HCT116 (cell line): ENCODE results near the gene PTPN2. TPM values are rescaled to one million over a fixed set of nuclear protein-coding genes. Genes with fewer than 3 reads are reported as not detected.

Experiments
- ATAC-seq: fragments of 200-7000 bp; cut with Tn5 transposase; 2 replicates; pipeline ENCODE4 v1.9.1; 2020; ENCODE audit warnings: mild to moderate bottlenecking, moderate library complexity
- BruUV-seq: library from RNA; stranded (reverse); fragments of 400-500 nt; replicated peaks from 2 replicates; lab custom pipeline; 2021; lab: Mats Ljungman, UMichigan
- CTCF ChIA-PET: fragments of 300-600 bp; sonication (Branson Sonifier 250); formaldehyde crosslinking; loops from one replicate; lab custom pipeline; 2021; ENCODE audit warnings: antibody characterized with exemption; lab: Charles Lee
- POLR2A ChIA-PET: fragments of 300-600, 350-600 bp; sonication (Branson Sonifier 250); formaldehyde crosslinking; loops from one replicate; lab custom pipeline; 2021; ENCODE audit warnings: antibody characterized with exemption; lab: Charles Lee
- RAD21 ChIA-PET, 2 experiments: fragments of 300-600 bp; sonication (Branson Sonifier 250); formaldehyde crosslinking; loops; one replicate each; lab custom pipeline; 2023; ENCODE audit warnings: low total read pairs in 2 of 2; ENCODE audit not compliant: uncharacterized antibody in 2 of 2, unreplicated experiment in 2 of 2, low non-redundant PET in 1 of 2; lab: Charles Lee
- DNase-seq: peaks from one replicate; pipeline ENCODE4 v3.0.0-alpha.2; 2010; ENCODE audit warnings: low read depth, low spot score
- H2AFZ ChIP-seq: fragments of 200-600 bp; shearing (Covaris generic), sonication (generic); 2 replicates; pipeline ENCODE4 v1.6.1; 2017; ENCODE audit warnings: low read depth, mixed run types, mixed read lengths, antibody characterized with exemption, low read length; ENCODE audit not compliant: poor library complexity, severe bottlenecking
- H3K27ac ChIP-seq: 2 replicates; pipeline ENCODE4 v1.5.1; 2012; ENCODE audit warnings: low read depth, low read length
- H3K27me3 ChIP-seq: fragments of 200-600 bp; sonication (generic); 2 replicates; pipeline ENCODE4 v1.6.1; 2016; ENCODE audit warnings: mixed run types, low read length, mixed read lengths; ENCODE audit not compliant: insufficient read depth
- H3K36me3 ChIP-seq, 2 experiments: fragments of 200-500 bp in 1 of 2; fragments of 200-600 bp in 1 of 2; sonication (Bioruptor generic) in 1 of 2; sonication (generic) in 1 of 2; 2 replicates each; pipeline versions ENCODE4 v1.5.1 to v1.6.1; 2014 to 2016; ENCODE audit warnings: low read length in 2 of 2, inconsistent platforms in 1 of 2, mixed read lengths in 1 of 2, mixed run types in 1 of 2; ENCODE audit not compliant: insufficient read depth in 2 of 2, control insufficient read depth in 1 of 2
- H3K4me1 ChIP-seq, 2 experiments: fragments of 200-600 bp in 1 of 2; sonication (generic) in 1 of 2; 2 replicates each; pipeline versions ENCODE4 v1.5.1 to v1.6.1; 2012 to 2017; ENCODE audit warnings: low read length in 2 of 2, inconsistent platforms in 1 of 2, mild to moderate bottlenecking in 1 of 2, mixed read lengths in 1 of 2, mixed run types in 1 of 2, moderate library complexity in 1 of 2; ENCODE audit not compliant: insufficient read depth in 2 of 2, control insufficient read depth in 1 of 2
- H3K4me2 ChIP-seq: fragments of 200-600 bp; sonication (generic); 2 replicates; pipeline ENCODE4 v1.6.1; 2017; ENCODE audit warnings: mixed run types, low read length, mixed read lengths
- H3K4me3 ChIP-seq, 2 experiments: fragments of 200-600 bp in 1 of 2; sonication (generic) in 1 of 2; replicated peaks in 1 of 2; 2 replicates each; pipeline ENCODE4 v1.5.1; 2011 to 2016; ENCODE audit warnings: low read length in 2 of 2, control low read depth in 1 of 2, low read depth in 1 of 2, mild to moderate bottlenecking in 1 of 2, mixed read lengths in 1 of 2, mixed run types in 1 of 2
- H3K79me2 ChIP-seq: fragments of 200-600 bp; sonication (generic); 2 replicates; pipeline ENCODE4 v1.6.1; 2017; ENCODE audit warnings: mild to moderate bottlenecking, mixed run types, low read length, moderate library complexity, mixed read lengths; ENCODE audit not compliant: insufficient read depth
- H3K9ac ChIP-seq: fragments of 200-600 bp; sonication (generic); 2 replicates; pipeline ENCODE4 v1.6.1; 2016; ENCODE audit warnings: low read length, mixed read lengths
- H3K9me2 ChIP-seq: fragments of 200-600 bp; sonication (generic), shearing (Covaris generic); 2 replicates; pipeline ENCODE4 v1.6.1; 2017; ENCODE audit warnings: mixed run types, mild to moderate bottlenecking, moderate library complexity; ENCODE audit not compliant: insufficient read depth
- H3K9me3 ChIP-seq, 2 experiments: fragments of 200-500 bp in 1 of 2; fragments of 200-600 bp in 1 of 2; sonication (Bioruptor generic) in 1 of 2; sonication (generic) in 1 of 2; 2 replicates each; pipeline ENCODE4 v1.6.1; 2014 to 2017; ENCODE audit warnings: low read length in 2 of 2, mixed read lengths in 2 of 2, inconsistent platforms in 1 of 2, low read depth in 1 of 2, mild to moderate bottlenecking in 1 of 2, mixed run types in 1 of 2, moderate library complexity in 1 of 2; ENCODE audit not compliant: control insufficient read depth in 1 of 2, insufficient read depth in 1 of 2
- H4K20me1 ChIP-seq: fragments of 200-600 bp; sonication (generic), shearing (Covaris generic); 2 replicates; pipeline ENCODE4 v1.6.1; 2017; ENCODE audit warnings: mixed run types, mild to moderate bottlenecking, moderate library complexity; ENCODE audit not compliant: insufficient read depth
- CBX3 ChIP-seq: IDR thresholded peaks from 2 replicates; pipeline ENCODE4 v1.6.1; 2012; ENCODE audit warnings: low read depth
- CEBPB ChIP-seq: IDR thresholded peaks from 2 replicates; pipeline ENCODE4 v1.6.1; 2012; ENCODE audit warnings: low read depth
- CTCF ChIP-seq, 3 experiments: fragments of 200-600 bp in 1 of 3; sonication (generic) in 1 of 3; IDR thresholded peaks in 2 of 3; conservative IDR thresholded peaks in 1 of 3; 2 replicates each; pipeline ENCODE4 v1.5.1; 2012 to 2017; ENCODE audit warnings: low read depth in 2 of 3, low read length in 2 of 3, antibody characterized with exemption in 1 of 3, borderline replicate concordance in 1 of 3, control low read depth in 1 of 3, mild to moderate bottlenecking in 1 of 3, mixed read lengths in 1 of 3, mixed run types in 1 of 3, moderate library complexity in 1 of 3; ENCODE audit not compliant: insufficient read depth in 1 of 3
- EGR1 ChIP-seq: IDR thresholded peaks from 2 replicates; pipeline ENCODE4 v1.6.1; 2012; ENCODE audit warnings: low read depth
- ELF1 ChIP-seq: IDR thresholded peaks from 2 replicates; pipeline ENCODE4 v1.6.1; 2012; ENCODE audit warnings: low read depth, borderline replicate concordance
- EZH2 ChIP-seq: fragments of 200-600 bp; sonication (generic); IDR thresholded peaks from 2 replicates; pipeline ENCODE4 v1.6.1; 2017; ENCODE audit warnings: antibody characterized with exemption, mixed run types
- EZH2phosphoT487 ChIP-seq: fragments of 200-600 bp; IDR thresholded peaks from 2 replicates; pipeline ENCODE4 v1.6.1; 2018; ENCODE audit warnings: antibody characterized with exemption, borderline replicate concordance
- FOSL1 ChIP-seq: IDR thresholded peaks from 2 replicates; pipeline ENCODE4 v1.6.1; 2012; ENCODE audit warnings: low read depth
- JUND ChIP-seq: IDR thresholded peaks from 2 replicates; pipeline ENCODE4 v1.6.1; 2012
- POLR2A ChIP-seq: IDR thresholded peaks from 2 replicates; pipeline ENCODE4 v1.7.0; 2011; ENCODE audit warnings: borderline replicate concordance; ENCODE audit not compliant: insufficient read depth, insufficient read length; ENCODE audit errors: extremely low read depth
- RAD21 ChIP-seq: IDR thresholded peaks from 2 replicates; pipeline ENCODE4 v1.6.1; 2012; ENCODE audit warnings: low read depth, mild to moderate bottlenecking
- SIN3A ChIP-seq: IDR thresholded peaks from 2 replicates; pipeline ENCODE4 v1.6.1; 2012; ENCODE audit warnings: low read depth
- SP1 ChIP-seq: IDR thresholded peaks from 2 replicates; pipeline ENCODE4 v1.6.1; 2012; ENCODE audit warnings: low read depth
- TCF7L2 ChIP-seq: IDR thresholded peaks from 2 replicates; pipeline ENCODE4 v1.7.0; 2011; ENCODE audit warnings: borderline replicate concordance, inconsistent platforms; ENCODE audit not compliant: insufficient read depth, insufficient read length; ENCODE audit errors: extremely low read depth
- YY1 ChIP-seq: IDR thresholded peaks from 2 replicates; pipeline ENCODE4 v1.6.1; 2011; ENCODE audit warnings: low read length, low read depth, moderate library complexity, mild to moderate bottlenecking; ENCODE audit not compliant: insufficient replicate concordance; ENCODE audit errors: extremely low read depth
- ZFX ChIP-seq: fragments of 450-650 bp; IDR thresholded peaks from 2 replicates; pipeline ENCODE4 v1.6.1; 2017
- ZNF274 ChIP-seq: fragments of 200-500 bp; sonication (Bioruptor generic); IDR thresholded peaks from 2 replicates; pipeline ENCODE4 v1.6.1; 2014; ENCODE audit warnings: mild to moderate bottlenecking, low read depth, low read length, inconsistent platforms
- intact Hi-C: fragments of 100-400 bp; cut with micrococcal nuclease; formaldehyde crosslinking; loops from 2 replicates; pipeline ENCODE4 v1.10.0; 2022
- total RNA-seq: library from RNA; stranded (reverse); gene quantifications from one replicate; pipeline ENCODE4 v1.2.1, GENCODE V29; 2021; ENCODE audit not compliant: unreplicated experiment
- TF ChIP-seq, protein P1 (sequence below): IDR thresholded peaks from 2 replicates; pipeline ENCODE4 v1.6.1; 2012
- TF ChIP-seq, protein P2 (sequence below): IDR thresholded peaks from 2 replicates; pipeline ENCODE4 v1.6.1; 2012

PTPN2 gene
- total RNA-seq, 1 experiment from 2014 or later = 50.3 TPM

- intact Hi-C loops = no loop called here
Measured at GRCh38 chr18:12827588-12827987, 56.4 kb downstream of the PTPN2 start.

GRCh38 chr18:12825230-12825629 is 58.8 kb downstream of the PTPN2 start:
- H3K4me1 ChIP-seq = no peaks in the 10 kb centered on the region
- POLR2A ChIA-PET = no interaction called here
- H3K27ac ChIP-seq = no peak overlapping the region
- no peak for DNase-seq
- H3K9ac ChIP-seq = no peak overlapping the region
- intact Hi-C loops = no loop called here
- no peak overlapping the region for H2AFZ ChIP-seq
- no peak for ATAC-seq
- CTCF ChIA-PET = no interaction called here
- no TSS peak for BruUV-seq
- no peak overlapping the region for H3K4me3 ChIP-seq
- 0 out of 2 replicates have a peak, but pooled peaks cover 3% of the 10 kb centered on the region for H3K79me2 ChIP-seq
- no peaks in the 10 kb centered on the region for H3K9me2 ChIP-seq
- no peaks in the 10 kb centered on the region for H3K27me3 ChIP-seq
- no peaks in the 10 kb centered on the region for H4K20me1 ChIP-seq
- no peak overlapping the region for H3K4me2 ChIP-seq
- RAD21 ChIA-PET = no interaction called here
- 0 out of 4 replicates have a peak, but pooled peaks cover 0 to 4% of the 10 kb centered on the region in 2 experiments for H3K9me3 ChIP-seq
- peaks cover 0 to 16% of the 10 kb centered on the region in 2 experiments; a peak in 2 of 4 replicates for H3K36me3 ChIP-seq
- TF ChIP-seq CEBPB (no peak), TCF7L2 (no peak), POLR2A (no peak), CTCF (IDR thresholded peaks at IDR 0.05 in 2 of 3, conservative IDR thresholded peaks at IDR 0.05 in 1 of 3; ENCODE audit: borderline replicate concordance in 1 of 3, insufficient read depth in 1 of 3, low read depth in 2 of 3, low read length in 2 of 3) (no peak), JUND (no peak), SP1 (no peak), RAD21 (no peak), EZH2phosphoT487 (no peak), CBX3 (no peak), EZH2 (no peak), ZNF274 (no peak), ZFX (no peak), SIN3A (no peak), YY1 (no peak), EGR1 (no peak), ELF1 (no peak), FOSL1 (no peak)
- TF ChIP-seq, protein P1, sequence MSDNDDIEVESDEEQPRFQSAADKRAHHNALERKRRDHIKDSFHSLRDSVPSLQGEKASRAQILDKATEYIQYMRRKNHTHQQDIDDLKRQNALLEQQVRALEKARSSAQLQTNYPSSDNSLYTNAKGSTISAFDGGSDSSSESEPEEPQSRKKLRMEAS = no peak
- TF ChIP-seq, protein P2, sequence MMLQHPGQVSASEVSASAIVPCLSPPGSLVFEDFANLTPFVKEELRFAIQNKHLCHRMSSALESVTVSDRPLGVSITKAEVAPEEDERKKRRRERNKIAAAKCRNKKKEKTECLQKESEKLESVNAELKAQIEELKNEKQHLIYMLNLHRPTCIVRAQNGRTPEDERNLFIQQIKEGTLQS = no peak

More at GRCh38 chr18:12827588-12827987, 56.4 kb downstream of the PTPN2 start:
- 0 out of 2 replicates have a peak, but pooled peaks cover 3% of the 10 kb centered on the region for H3K79me2 ChIP-seq
- H3K4me3 ChIP-seq = no peak overlapping the region
- DNase-seq (no peak), ATAC-seq (no peak)
- no TSS peak for BruUV-seq
- no peak overlapping the region for H3K27ac ChIP-seq
- H3K9me2 ChIP-seq = no peaks in the 10 kb centered on the region
- H3K4me2 ChIP-seq = no peak overlapping the region
- no peak for TF ChIP-seq TCF7L2
- H3K27me3 ChIP-seq = no peaks in the 10 kb centered on the region
- no peaks in the 10 kb centered on the region for H3K4me1 ChIP-seq
- RAD21 ChIA-PET = no interaction called here
- H3K36me3 ChIP-seq = peaks cover 0 to 19% of the 10 kb centered on the region in 2 experiments; a peak in 2 of 4 replicates
- POLR2A ChIA-PET = no interaction called here
- CTCF ChIA-PET = no interaction called here
- no peak overlapping the region for H3K9ac ChIP-seq
- H2AFZ ChIP-seq = no peak overlapping the region
- no peaks in the 10 kb centered on the region for H4K20me1 ChIP-seq
- H3K9me3 ChIP-seq = 0 out of 4 replicates have a peak, but pooled peaks cover 0 to 4% of the 10 kb centered on the region in 2 experiments
